ENCODE data around the gene STMP1.

DNA sequence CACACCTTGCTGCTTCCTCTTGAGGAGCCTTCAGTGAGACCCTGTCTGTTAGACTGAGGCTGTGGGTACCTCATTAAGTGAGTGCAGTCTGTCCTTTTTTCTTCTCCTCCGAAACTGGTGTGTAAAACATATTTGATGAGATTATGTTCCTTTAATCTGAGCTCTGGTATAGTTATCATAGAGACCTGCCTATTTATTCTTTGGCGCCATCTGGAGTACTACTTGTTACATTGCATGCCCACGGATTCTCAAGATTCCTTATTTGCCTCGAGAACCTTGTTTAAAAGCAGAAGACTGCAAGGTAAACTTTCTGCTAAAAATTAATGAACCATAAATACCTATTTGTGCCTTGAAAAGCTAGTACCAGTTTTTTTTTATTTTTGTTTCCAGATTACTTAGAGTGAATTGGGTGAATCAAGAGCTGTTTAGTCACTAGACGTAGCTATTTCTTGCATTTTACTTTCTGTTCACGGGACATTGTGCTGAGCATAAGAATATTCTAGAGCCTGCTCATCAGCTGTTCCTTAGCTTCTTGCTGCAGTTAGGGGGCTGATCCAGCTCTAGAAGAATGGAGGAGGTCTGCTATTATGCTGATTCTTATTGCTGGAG is 16.9 kb upstream of the STMP1 start:
- peak; percentile 52 for TF ChIP-seq CTCF (IDR thresholded peaks at IDR 0.05; ENCODE audit: insufficient read depth, low read length, poor library complexity, severe bottlenecking)
- TF ChIP-seq EZH2phosphoT487 (conservative IDR thresholded peaks at IDR 0.05; ENCODE audit: low read length): no peak

Data from SU-DHL-6 (cell line).